Adipose tissue (tissue), 3 donors: ENCODE measurements around the gene TAOK1. TPM values are rescaled to one million over a fixed set of nuclear protein-coding genes. Genes with fewer than 3 reads are reported as not detected.

Experiments
- H3K27ac ChIP-seq: one replicate; pipeline ENCODE4 v1.5.1; 2013; ENCODE audit warnings: low read depth, low read length
- WGBS, 3 donors: extraction: QIAGEN DNeasy Blood & Tissue Kit; methylation state at CpG; one replicate each; pipeline ENCODE4 v1.1.7; 2013; 5-methylcytosine and 5-hydroxymethylcytosine counted together
- polyA plus RNA-seq, 3 donors: library from polyadenylated mRNA; stranded (reverse); fragments of 200-250 nt; gene quantifications; one replicate each; pipeline ENCODE4 v1.2.3, GENCODE V29; 2013
- donor health status: healthy with polysubstance abuse.
- donor health status: Bipolar disorder and iron deficiency.
- donor health status: healthy.

The TAOK1 gene
- polyA plus RNA-seq, 3 donors = 3.4 to 11.9 (median 10.5) TPM

DNA sequence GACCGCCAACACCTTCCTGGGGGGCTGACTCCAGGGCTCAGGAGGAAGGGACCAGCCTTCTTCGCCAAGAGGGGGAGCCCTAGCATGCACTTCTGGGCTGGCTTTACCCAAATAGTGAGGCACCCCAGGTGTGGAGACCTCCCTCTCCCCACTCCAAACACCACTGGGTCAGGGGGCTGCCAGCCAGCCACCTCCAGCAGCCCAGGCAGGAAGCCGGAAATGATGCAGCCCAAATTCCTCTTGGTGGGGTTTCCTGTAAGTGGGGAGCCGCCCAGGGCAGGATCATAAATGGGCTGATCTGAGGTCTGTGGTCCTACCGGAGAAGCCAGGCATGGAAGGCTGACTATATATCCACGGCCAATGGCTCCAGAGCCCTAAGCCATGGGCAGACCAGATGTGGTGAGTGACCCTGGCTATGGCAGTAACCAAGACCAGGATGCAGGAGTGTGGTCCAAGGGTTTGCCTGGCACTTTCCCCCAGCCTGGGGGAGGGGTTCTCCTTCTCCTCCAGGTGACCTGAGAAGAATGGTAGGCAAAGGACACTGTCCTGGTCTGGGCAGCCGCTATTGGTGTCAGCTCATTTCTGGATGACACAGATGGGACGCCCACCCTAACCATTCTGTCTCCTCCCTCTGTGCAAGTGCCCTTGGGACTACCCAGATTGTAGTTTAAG lies 195.1 kb downstream of the TAOK1 start:
- WGBS, 3 donors = 56 to 84% (median 57%) methylated on average over 7 to 8 of the region's 8 CpGs
- peak overlapping the region; percentile 29 for H3K27ac ChIP-seq

DNA sequence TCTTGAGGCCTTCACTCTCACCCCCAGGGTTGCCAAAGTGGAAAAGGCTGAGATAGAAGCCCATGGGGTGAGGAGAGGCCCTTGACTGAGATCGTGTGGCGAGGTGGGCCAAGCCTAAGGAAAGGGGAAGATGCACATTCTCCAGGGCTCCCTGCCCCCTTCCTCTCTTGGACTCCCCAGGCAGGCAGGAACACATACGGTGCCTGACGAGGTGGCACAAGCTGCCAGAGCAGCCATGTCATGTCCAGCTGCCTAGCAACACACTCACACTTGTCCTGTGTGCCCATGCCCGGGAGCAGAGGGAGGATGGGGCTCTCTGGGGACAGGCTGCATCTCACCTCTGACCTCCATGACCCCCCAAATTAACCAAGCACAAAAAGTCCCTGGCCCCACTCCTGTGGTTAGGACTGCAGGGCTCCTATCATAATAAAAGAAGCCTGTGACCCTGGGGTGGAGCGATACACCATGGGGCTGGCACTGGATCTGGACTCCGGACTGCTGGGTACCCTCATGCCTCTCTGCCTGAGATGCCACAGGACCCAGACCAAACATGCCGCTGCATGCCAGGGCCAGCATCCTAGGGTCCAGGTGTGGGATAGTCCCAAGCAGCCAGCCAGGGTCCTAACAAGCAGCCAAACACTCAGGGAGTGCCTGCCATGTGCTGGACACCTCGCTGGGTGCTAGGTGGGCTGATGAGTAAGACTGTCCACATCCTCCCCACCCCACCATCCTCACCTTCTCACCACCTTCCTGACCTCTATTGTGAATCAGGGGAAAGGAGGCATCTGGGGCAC lies 196.7 kb downstream of the TAOK1 start:
- H3K27ac ChIP-seq = no peak overlapping the region
- WGBS, 3 donors = 56 to 73% (median 63%) methylated on average over 9 of the region's 9 CpGs

DNA sequence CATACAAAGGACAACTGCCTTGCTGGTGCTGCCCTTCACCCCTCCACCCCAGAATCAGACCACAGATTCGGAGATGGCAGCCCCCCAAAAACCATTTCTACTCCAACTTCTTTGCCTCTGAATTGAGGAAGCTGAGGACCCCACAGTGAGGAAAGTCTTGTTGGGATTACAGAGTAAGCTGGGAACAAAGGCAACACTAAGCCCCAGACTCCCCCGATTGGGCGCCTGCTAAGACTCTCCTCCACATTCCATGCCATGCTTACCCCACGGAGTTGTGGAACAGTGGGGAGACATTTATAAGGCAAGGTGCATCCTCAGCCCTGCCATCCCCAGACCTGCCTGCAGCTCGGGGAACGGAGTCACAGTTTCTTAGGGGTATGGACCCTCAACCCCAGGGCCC lies 197.4 kb downstream of the TAOK1 start:
- H3K27ac ChIP-seq = no peak overlapping the region

DNA sequence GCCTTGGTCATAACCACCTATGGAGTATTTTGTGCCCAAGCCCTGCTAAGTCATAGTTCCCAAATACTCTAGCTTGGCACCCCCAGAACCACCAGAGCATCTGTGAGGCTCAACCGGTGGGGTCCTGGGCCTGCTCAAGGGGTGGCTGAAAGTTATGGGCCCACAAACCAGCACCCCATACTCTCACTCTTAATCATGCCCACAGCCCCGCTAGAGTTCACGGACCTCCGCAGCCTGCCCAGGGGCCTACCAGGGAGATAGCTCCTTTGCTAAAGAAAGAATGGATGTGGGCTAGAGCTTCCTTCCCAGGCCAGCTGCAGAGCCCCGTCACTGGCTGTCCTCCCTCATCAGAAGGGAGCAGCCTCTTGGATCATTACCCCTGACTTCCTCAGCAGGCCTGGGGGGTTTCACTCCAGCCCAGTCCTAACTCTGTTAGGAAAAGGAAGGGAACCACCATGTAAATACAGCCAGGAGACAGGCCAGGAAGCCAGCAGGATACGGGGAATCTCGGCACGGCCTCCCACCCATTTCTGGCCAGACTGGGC lies 197.9 kb downstream of the TAOK1 start:
- no peak overlapping the region for H3K27ac ChIP-seq
- 18 to 34% (median 25%) methylated on average over 8 of the region's 8 CpGs for WGBS, 3 donors

More for the DNA sequence above, 197.4 kb downstream of the TAOK1 start:
- WGBS, 3 donors = 77 to 87% (median 78%) methylated on average over 6 of the region's 6 CpGs

DNA sequence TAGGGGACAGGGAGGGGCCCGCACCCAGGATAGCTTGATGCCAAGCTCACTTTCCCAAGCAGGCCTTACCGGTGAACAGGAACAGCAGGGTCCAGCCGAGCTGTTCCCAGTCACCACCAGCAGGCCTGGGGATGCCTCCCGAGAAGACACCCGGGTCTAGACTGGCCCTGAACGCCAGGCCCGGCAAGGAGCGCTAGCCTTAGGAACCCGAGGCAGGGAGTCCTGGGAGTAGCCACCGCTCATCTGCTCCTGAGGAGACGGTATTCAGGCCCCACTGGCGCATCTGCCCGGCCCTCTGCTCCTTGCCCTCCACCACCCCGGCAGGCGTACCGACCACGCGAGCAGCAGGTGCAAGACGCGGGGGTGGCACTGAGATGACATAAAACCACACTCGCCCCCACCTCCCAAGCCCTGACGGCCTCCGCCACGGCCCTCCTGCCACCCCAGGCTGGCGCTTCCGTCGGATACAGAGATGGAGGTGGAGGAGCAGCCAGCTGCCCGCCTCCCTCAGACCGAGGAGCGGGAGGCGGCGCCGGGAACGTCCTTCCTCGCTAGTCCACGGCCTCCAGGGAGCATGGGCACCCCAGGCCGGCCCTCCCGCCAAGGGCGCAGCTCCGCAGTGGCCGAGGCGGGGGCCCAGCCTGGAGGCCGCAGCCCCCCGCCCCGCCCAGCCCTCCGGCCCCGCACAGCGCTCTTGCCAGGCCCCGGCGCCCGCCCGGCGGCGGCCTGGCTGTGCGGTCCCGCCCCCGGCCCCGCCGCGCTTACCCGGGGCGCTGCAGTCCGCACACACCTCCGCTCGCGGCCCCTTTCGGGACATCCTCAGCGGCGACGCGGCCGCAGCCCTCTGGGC lies 198.6 kb downstream of the TAOK1 start:
- H3K27ac ChIP-seq = no peak overlapping the region
- WGBS, 3 donors = 1% methylated on average over 46 to 72 of the region's 72 CpGs

DNA sequence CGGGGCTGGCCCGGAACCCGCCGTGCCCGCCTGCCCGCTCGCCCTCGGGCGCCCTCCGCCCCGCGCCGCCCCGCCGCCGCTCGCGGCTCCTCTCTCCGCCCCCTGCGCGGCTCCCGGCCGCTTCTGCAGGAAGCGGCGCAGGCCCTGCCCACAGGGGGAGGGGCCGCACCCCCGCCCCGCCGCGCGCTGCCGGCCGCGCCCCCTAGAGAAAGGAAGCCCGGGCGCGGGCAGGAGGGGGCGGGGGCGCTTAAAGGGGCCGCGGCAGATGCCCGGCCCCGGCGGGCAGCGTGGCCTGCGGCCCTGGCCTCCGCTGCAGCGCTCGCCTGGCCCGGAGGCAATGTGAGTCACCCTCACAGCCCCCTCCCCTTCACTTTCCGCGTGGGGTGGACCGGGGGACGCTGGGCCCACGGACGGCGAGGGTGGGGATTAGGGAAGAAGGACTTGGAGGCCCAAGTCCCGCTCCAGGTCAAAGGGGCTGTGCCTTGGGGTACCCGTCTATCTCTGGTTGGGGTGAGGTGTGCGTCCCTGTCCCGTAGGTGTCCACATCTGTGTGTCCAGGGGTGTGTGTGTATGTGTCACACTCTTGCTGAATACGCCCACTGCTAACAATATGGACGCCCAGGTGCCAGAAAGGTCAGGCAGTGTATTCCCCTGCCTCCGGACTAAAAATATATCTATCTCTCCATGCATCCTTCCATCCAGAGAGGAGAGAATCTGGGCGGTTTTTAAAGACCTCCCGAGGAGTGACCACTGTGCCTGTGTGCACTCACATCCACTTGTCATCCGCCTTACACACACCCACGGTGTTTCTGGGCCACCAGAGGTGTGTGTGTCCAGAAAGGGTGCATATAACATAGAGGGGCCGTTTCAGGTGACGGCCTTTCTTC lies 199.6 kb downstream of the TAOK1 start, which contains the start of gene GIT1:
Gene GIT1 (minus strand): TSS at position 125 of the 887 bp plus-strand sequence. CDS start 270 bp downstream, outside the sequence.
- WGBS, 3 donors = 3 to 8% (median 6%) methylated on average over 40 to 66 of the region's 70 CpGs

DNA sequence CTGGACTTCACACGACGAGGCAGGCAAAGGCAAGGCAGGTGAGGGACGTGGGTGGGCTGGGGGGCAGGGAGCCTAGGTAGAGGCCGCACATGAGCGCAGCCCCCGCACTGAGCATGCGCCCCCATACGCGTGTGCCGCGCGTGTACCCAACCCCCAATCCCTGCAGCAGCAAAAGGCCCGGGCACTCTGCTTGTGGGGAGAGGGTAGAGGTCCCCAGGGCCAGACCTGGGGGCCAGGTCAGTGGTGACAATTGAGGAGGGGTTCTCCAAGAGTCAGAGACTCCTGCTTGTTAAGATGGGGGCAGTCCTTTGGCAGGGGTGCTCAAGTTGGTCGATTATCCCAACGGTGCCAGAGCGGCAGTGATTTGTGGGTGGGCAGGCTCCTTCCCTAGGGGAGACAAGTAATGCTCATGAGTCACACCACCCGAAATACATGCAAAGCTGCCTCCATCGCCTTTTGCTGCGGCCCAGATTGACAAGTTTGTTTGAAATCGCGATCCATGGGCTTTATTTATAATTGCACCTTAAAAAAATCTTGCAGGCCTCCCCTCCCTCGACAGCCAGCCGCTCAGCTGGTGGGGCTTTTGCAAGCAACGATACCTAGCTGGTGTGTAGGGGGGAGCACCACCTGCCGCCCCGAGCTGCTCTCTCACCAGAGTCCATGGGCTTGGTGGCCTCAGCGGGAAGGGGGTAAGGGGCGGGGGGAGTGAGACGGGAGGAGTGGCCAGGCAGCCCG lies 200.4 kb downstream of the TAOK1 start:
- 24 to 41% (median 31%) methylated on average over 29 to 30 of the region's 30 CpGs for WGBS, 3 donors

More for the DNA sequence above, 199.6 kb downstream of the TAOK1 start, which contains the start of gene GIT1:
- H3K27ac ChIP-seq = no peak within 1 kb of the TSS

DNA sequence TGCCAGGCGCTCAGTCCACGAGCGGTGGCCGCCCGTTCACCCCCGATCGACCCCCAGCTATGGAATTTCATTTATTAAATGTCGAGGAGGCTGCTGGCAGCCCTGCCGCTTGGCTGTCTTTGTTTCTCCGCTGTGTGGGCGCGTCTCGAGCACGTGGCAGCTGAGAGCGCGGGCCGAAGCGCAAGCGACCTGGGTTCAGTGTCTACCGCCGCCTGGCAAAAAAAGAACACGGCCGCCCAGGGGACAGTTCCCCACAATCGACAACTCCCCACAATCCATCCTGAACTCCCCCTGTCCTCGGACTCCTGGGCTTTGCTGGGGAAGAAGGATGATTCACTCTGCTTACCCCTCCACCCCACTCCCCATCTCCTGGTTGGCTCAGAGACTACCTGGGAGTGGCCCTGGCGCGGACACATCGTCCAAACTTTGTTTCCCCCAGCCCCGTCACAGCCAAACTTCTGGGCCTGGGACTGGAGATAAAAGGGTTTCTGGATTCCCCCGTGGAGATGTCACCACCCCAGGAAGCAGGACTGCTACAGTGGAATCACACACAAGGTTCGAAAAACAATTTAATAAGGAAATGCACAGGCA lies 201.1 kb downstream of the TAOK1 start:
- WGBS, 3 donors = 3 to 25% (median 4%) methylated on average over 31 of the region's 31 CpGs

More for the DNA sequence above, 200.4 kb downstream of the TAOK1 start:
- H3K27ac ChIP-seq = no peak overlapping the region

DNA sequence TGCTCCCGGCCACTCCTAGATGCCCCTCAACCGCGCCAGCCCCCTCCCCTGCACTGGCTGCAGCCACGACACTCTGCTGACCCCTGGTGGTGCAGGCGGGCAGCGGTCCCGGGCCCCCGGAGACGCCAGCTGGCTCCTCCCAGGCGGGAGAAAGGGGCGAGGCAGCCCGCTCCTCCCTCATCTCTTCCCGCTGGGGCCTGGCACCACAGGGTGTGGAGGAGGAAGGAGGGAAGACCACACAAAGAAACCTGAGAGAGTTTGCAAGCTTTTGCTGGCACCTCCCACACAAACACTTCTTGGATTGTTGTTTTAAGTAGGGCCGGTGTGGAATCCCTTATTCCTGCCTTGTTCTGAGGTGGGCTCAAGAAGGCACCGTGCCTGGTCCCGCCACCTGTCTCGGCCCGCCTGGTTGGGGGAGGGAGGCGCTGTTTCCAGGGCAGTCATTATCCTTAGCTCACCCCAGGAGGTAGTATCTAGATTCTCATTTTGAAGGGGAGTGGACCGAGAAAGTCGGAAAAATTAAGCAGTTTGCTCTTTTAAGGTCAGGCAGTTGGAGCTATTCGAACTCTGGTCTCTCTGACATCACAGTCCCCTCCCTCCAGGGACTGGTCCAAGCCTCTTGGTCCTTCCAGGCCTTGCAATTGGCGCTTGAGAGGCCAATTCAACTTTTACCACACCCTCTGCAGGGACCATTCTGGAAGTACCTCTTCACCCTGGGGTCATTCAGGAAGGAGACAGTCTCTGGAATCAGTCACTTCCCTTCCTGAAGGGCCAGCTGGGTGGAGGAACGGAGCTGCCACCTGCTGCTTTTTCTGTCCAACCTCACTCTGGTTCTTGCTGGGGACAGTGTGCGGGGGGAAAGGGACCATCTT lies 201.8 kb downstream of the TAOK1 start:
- WGBS, 3 donors = 8 to 12% (median 9%) methylated on average over 22 to 25 of the region's 25 CpGs
- no peak overlapping the region for H3K27ac ChIP-seq

More for the DNA sequence above, 201.1 kb downstream of the TAOK1 start:
- H3K27ac ChIP-seq = no peak overlapping the region

DNA sequence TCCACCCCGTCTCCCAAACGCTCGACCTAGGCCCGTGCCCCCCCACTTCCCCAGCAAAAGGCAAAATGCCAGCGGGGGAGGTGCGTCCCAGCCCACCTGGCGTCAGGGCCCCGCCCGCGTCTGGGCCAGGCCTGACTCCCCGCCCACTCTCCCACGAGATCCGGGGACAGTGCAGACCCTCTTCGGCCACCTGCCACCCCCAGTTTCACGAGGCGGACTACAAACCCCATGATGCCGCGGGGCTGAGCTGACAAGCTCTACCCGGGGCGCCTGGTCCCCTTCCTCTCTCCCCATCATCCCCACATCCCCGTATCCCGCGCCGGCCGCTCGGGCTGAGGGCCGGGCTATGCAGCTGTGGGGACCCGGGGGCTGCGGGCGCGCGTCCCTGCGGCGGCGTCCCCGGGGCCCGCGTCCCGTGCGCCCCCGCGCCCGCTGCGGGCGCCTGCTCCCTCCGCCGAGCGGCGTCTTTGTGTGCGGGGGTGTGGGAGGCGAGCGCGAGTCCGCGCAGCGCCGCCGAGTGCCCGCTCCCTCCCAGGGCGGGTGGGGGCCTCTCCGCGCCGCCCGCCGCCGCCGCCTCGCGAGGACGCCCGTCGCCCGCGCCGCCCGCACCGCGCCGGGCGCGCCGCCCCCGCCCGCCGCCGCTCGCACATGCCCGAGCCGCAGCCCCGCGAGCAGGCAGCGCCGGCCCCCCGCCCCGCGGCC lies 202.8 kb downstream of the TAOK1 start, which contains the start of gene ANKRD13B:
Gene ANKRD13B (plus strand): TSS at position 283 of the 702 bp plus-strand sequence. CDS start 490 bp downstream, outside the sequence.
- WGBS, 3 donors = 0 to 2% (median 0%) methylated on average over 41 to 93 of the region's 96 CpGs
- no peak within 1 kb of the TSS for H3K27ac ChIP-seq

DNA sequence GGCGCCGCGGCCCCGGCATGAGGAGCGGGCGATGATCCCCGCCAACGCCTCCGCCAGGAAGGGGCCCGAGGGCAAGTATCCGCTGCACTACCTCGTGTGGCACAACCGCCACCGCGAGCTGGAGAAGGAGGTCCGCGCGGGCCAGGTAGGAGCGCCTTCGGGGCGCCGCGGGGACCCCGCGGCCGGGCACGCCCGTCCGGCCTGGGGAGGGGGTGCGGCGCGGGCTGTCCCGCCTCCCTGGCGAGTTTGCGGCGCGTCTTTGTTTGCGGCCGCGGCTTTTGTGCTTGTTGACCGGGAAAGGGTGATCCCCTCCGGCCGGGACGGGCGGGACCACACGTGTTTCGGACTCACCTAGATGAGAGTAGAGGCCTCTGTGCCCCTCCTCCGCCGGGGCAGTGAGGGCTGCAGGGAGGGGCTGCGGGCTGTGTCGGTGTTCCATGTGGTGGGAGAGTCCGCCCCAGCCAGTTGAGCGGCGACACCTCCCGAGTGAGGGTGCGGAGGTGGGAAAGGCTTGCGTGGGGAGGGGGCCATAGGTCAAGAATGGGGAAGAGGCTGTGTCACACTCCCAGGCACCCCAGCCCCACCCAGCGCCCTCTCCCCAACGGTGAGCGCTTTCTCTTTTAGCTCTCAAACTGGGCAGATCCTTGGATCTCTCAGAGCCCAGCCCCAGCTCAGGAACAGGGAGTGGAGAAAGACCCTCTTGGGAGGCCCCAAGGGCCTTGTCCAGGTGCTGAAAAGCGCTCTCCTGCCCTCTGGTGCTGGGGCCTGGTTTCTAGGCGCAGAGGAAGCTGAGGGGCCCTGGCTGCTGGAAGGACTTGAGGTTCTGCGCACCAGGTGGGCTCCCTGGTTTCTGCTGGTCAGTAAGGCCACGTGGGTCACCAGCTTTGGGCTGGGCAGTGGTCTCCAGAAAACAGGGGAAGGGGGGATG lies 203.7 kb downstream of the TAOK1 start:
- WGBS, 3 donors = 6 to 8% (median 7%) methylated on average over 44 to 64 of the region's 64 CpGs
- H3K27ac ChIP-seq = no peak overlapping the region

DNA sequence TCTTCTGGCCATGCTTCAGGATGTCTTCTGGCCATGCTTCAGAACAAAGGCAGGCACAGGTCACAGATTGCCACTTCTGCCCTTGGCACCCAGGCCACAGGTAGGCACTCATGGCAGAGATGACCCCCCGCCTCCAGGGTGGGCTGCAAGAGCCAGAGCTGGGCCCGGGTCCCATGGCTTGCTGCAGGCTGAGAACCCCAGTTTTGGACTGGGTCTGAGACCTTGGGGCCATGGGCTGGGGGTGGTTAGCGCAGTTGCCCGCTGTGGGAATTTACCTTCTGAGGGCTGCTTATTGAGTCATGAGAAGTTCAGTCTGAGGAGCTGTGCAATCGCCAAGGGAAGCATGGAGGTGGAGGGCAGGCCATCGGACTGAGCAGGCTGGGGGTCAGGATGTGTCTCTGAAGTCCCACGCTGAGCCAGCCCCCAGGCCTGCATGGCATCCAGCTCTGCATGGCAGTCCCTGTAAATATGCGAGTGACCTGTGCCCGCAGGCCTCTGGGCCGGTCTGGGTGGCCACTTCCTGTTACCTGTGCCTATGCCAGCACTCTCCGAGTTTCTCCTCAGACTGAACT lies 204.4 kb downstream of the TAOK1 start:
- H3K27ac ChIP-seq = no peak overlapping the region
- 85 to 87% (median 86%) methylated on average over 11 of the region's 11 CpGs for WGBS, 3 donors

DNA sequence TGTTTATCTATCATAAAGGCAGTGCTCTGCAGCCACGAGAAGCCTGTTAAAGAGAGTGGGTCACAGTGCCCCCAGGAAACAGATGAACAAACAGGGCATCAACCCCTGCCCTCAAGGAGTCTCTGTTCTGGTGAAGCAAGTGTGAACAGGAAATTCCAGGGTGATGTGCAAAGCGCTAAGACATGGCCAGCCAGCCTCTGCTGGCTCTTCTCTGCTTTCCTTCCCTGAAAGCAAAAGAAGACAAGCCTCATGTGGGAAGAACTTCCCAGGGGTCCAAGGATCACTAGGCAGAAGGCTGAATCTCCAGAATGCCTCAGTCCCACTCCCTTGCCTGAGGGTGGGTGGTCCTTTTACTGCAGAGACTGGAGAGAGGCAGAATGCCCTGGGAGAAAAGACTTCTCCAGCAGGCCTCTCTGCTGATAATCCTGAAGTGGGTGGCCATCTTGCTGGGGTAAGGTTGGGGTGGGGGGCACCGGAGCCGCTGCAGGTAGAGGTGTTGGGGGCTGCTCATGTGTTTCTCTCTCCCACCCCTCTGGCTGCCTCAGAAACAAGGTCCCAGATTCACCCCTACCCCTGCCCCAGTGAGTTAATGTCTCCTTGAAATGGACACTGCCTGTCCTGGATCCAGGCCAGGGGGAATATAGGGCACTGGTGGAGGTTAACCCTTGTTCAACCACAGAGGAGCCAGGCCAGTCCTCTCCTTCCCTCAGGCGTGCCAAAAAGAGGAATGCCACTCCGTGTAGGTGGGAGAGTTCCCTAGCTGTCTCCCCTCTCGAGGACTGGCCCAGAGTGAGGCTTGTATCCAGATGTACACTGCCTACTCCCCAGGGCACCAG lies 205.2 kb downstream of the TAOK1 start:
- 71 to 77% (median 71%) methylated on average over 7 of the region's 7 CpGs for WGBS, 3 donors
- no peak overlapping the region for H3K27ac ChIP-seq
